Fibroblast of gingiva (primary cell): ENCODE measurements around the gene PPP2R2C.

ENCODE experiments used
- DNase-seq: peaks from one replicate; pipeline ENCODE4 v3.0.0-alpha.2; 2011; ENCODE audit warnings: low read depth

PPP2R2C gene

GRCh38 chr4:6342530-6343293, 129.7 kb downstream of the PPP2R2C start:
- no peak for DNase-seq

- DNase-seq = no peak
Observed at GRCh38 chr4:6341696-6342095, 130.7 kb downstream of the PPP2R2C start.

- DNase-seq = no peak
Observed at GRCh38 chr4:6340446-6341015, 131.9 kb downstream of the PPP2R2C start.

GRCh38 chr4:6339818-6340445, 132.5 kb downstream of the PPP2R2C start:
- no peak for DNase-seq

GRCh38 chr4:6338951-6339817, 133.2 kb downstream of the PPP2R2C start:
- no peak for DNase-seq

GRCh38 chr4:6338175-6338950, 134.1 kb downstream of the PPP2R2C start:
- no peak for DNase-seq

- DNase-seq = no peak
Observed at GRCh38 chr4:6337331-6337935, 135.0 kb downstream of the PPP2R2C start.

- no peak for DNase-seq
Observed at GRCh38 chr4:6336166-6336565, 136.2 kb downstream of the PPP2R2C start.

GRCh38 chr4:6335040-6335590, 137.3 kb downstream of the PPP2R2C start:
- DNase-seq = no peak

GRCh38 chr4:6334203-6334887, 138.1 kb downstream of the PPP2R2C start:
- no peak for DNase-seq

- no peak for DNase-seq
Observed at GRCh38 chr4:6333301-6334202, 138.9 kb downstream of the PPP2R2C start.

- DNase-seq = no peak
Observed at GRCh38 chr4:6332669-6333050, 139.8 kb downstream of the PPP2R2C start.

- DNase-seq = no peak
Observed at GRCh38 chr4:6332042-6332668, 140.3 kb downstream of the PPP2R2C start.

GRCh38 chr4:6331468-6331867, 140.9 kb downstream of the PPP2R2C start:
- no peak for DNase-seq

- no peak for DNase-seq
Observed at GRCh38 chr4:6331018-6331417, 141.4 kb downstream of the PPP2R2C start.

GRCh38 chr4:6330384-6330767, 142.0 kb downstream of the PPP2R2C start:
- no peak for DNase-seq

- DNase-seq = no peak
Observed at GRCh38 chr4:6329478-6330383, 142.7 kb downstream of the PPP2R2C start.

- no peak for DNase-seq
Observed at GRCh38 chr4:6328526-6328925, 143.9 kb downstream of the PPP2R2C start.
